CD4-positive, alpha-beta T cell (primary cell): ENCODE data around the gene CTNNA1. TPM values are rescaled to one million over a fixed set of nuclear protein-coding genes. Genes with fewer than 3 reads are reported as not detected.

Experiments used
- ATAC-seq: fragments of 200-7000 bp; cut with Tn5 transposase; one replicate; pipeline ENCODE4 v1.10.0; 2022; ENCODE audit warnings: mild to moderate bottlenecking; ENCODE audit not compliant: poor library complexity
- CTCF ChIA-PET: fragments of 350-600 bp; sonication (Branson Sonifier 250); formaldehyde crosslinking; loops from one replicate; lab custom pipeline; 2021; ENCODE audit warnings: antibody characterized with exemption, inconsistent platforms; lab: Charles Lee
- POLR2A ChIA-PET: fragments of 350-600 bp; sonication (Branson Sonifier 250); formaldehyde crosslinking; loops from one replicate; lab custom pipeline; 2021; ENCODE audit warnings: antibody characterized with exemption, inconsistent platforms; lab: Charles Lee
- DNase-seq, 14 experiments: peaks; one replicate each; pipeline ENCODE4 v3.0.0-alpha.2; 2013 to 2020; ENCODE audit warnings: mixed read lengths in 2 of 14
- H3K27ac ChIP-seq, 2 donors: one replicate each; pipeline versions ENCODE4 v1.5.1 to v1.7.0; 2013; ENCODE audit warnings: low read length in 2 of 2, low read depth in 1 of 2, mild to moderate bottlenecking in 1 of 2
- H3K27me3 ChIP-seq, 2 experiments: 1 replicate in 1 of 2; 2 replicates in 1 of 2; pipeline versions ENCODE4 v1.6.1 to v1.7.0; 2013; ENCODE audit warnings: low read length in 2 of 2, control low read depth in 1 of 2, mild to moderate bottlenecking in 1 of 2, moderate library complexity in 1 of 2; ENCODE audit not compliant: insufficient read depth in 2 of 2, control insufficient read depth in 1 of 2
- H3K36me3 ChIP-seq: one replicate; pipeline ENCODE4 v1.6.1; 2013; ENCODE audit warnings: low read length, control low read depth; ENCODE audit not compliant: insufficient read depth
- H3K4me1 ChIP-seq: one replicate; pipeline ENCODE4 v1.6.1; 2013; ENCODE audit warnings: low read length, control low read depth; ENCODE audit not compliant: insufficient read depth
- H3K4me3 ChIP-seq: one replicate; pipeline ENCODE4 v1.5.1; 2013; ENCODE audit warnings: mild to moderate bottlenecking, low read length, moderate library complexity
- H3K9me3 ChIP-seq, 2 experiments: 1 replicate in 1 of 2; 2 replicates in 1 of 2; pipeline versions ENCODE4 v1.6.1 to v1.7.0; 2013; ENCODE audit warnings: low read length in 2 of 2, mild to moderate bottlenecking in 2 of 2, control low read depth in 1 of 2, moderate library complexity in 1 of 2; ENCODE audit not compliant: control insufficient read depth in 1 of 2, insufficient read depth in 1 of 2
- H3K27ac Mint-ChIP-seq: one replicate; pipeline ENCODE4 v1.8.0; 2020; ENCODE audit warnings: mixed read lengths
- H3K27me3 Mint-ChIP-seq: one replicate; pipeline ENCODE4 v1.8.0; 2021; ENCODE audit warnings: mixed read lengths
- H3K36me3 Mint-ChIP-seq: one replicate; pipeline ENCODE4 v1.8.0; 2021; ENCODE audit warnings: low read depth, mixed read lengths
- H3K4me1 Mint-ChIP-seq: one replicate; pipeline ENCODE4 v1.8.0; 2021; ENCODE audit warnings: low read depth, mixed read lengths
- H3K4me3 Mint-ChIP-seq: one replicate; pipeline ENCODE4 v1.8.0; 2020; ENCODE audit warnings: mild to moderate bottlenecking, mixed read lengths
- H3K9me3 Mint-ChIP-seq: one replicate; pipeline ENCODE4 v1.8.0; 2020; ENCODE audit warnings: mixed read lengths
- intact Hi-C, 2 experiments: fragments of 100-400 bp; cut with DNase I in 1 of 2; cut with micrococcal nuclease in 1 of 2; formaldehyde crosslinking; loops; one replicate each; pipeline versions ENCODE4 v1.15.1 to v1.9.0; 2023 to 2025; cut with DNase I, micrococcal nuclease
- total RNA-seq, 174 experiments: library from RNA in 2 of 174; stranded (reverse) in 2 of 174; gene quantifications; one replicate each; pipeline ENCODE4 v1.2.3 and lab custom pipeline; 2021 to 2026
- TF ChIP-seq, protein P1 (sequence below): fragments of 200-600 bp; IDR thresholded peaks from one replicate; pipeline ENCODE4 v1.8.0; 2022; ENCODE audit warnings: antibody characterized with exemption, mild to moderate bottlenecking

Gene CTNNA1
- total RNA-seq, 2 experiments from 2014 or later, result 6.0 to 6.7 TPM

- Histone ChIP-seq H3K36me3 (no peaks in the 10 kb centered on the region), H3K4me1 (no peaks in the 10 kb centered on the region), H3K27ac (no peak overlapping the region), H3K4me3 (no peak overlapping the region), H3K27me3 (no peaks in the 10 kb centered on the region), H3K9me3 (no peaks in the 10 kb centered on the region)
- DNase-seq (peak in 1 of 14 experiments; percentile 12), ATAC-seq (no peak)
- H3K4me1 Mint-ChIP-seq, result no peaks in the 10 kb centered on the region
- no peak overlapping the region for H3K27ac Mint-ChIP-seq
- intact Hi-C loops, result no loop called here
- CTCF ChIA-PET, result no interaction called here
- TF ChIP-seq, protein P1, sequence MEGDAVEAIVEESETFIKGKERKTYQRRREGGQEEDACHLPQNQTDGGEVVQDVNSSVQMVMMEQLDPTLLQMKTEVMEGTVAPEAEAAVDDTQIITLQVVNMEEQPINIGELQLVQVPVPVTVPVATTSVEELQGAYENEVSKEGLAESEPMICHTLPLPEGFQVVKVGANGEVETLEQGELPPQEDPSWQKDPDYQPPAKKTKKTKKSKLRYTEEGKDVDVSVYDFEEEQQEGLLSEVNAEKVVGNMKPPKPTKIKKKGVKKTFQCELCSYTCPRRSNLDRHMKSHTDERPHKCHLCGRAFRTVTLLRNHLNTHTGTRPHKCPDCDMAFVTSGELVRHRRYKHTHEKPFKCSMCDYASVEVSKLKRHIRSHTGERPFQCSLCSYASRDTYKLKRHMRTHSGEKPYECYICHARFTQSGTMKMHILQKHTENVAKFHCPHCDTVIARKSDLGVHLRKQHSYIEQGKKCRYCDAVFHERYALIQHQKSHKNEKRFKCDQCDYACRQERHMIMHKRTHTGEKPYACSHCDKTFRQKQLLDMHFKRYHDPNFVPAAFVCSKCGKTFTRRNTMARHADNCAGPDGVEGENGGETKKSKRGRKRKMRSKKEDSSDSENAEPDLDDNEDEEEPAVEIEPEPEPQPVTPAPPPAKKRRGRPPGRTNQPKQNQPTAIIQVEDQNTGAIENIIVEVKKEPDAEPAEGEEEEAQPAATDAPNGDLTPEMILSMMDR, result no peak
- POLR2A ChIA-PET, result no interaction called here
- H3K9me3 Mint-ChIP-seq, result no peaks in the 10 kb centered on the region
- H3K4me3 Mint-ChIP-seq, result no peak overlapping the region
- no peaks in the 10 kb centered on the region for H3K27me3 Mint-ChIP-seq
- no peaks in the 10 kb centered on the region for H3K36me3 Mint-ChIP-seq
Observed at GRCh38 chr5:138964647-138965201, 211.5 kb downstream of the CTNNA1 start.

GRCh38 chr5:138965626-138966025, 212.4 kb downstream of the CTNNA1 start:
- H3K4me1 ChIP-seq, result no peaks in the 10 kb centered on the region
- H3K36me3 ChIP-seq, result no peaks in the 10 kb centered on the region
- Mint-ChIP-seq H3K4me3 (no peak overlapping the region), H3K4me1 (no peaks in the 10 kb centered on the region), H3K36me3 (no peaks in the 10 kb centered on the region), H3K27ac (no peak overlapping the region), H3K9me3 (no peaks in the 10 kb centered on the region), H3K27me3 (no peaks in the 10 kb centered on the region)
- peak in 1 of 14 experiments; percentile 10 for DNase-seq
- H3K27ac ChIP-seq, result no peak overlapping the region
- intact Hi-C loops, result no loop called here
- ATAC-seq, result no peak
- H3K27me3 ChIP-seq, result no peaks in the 10 kb centered on the region
- H3K4me3 ChIP-seq, result no peak overlapping the region
- no peaks in the 10 kb centered on the region for H3K9me3 ChIP-seq
- TF ChIP-seq, protein P1, result no peak
- POLR2A ChIA-PET, result no interaction called here
- CTCF ChIA-PET, result no interaction called here

DNA sequence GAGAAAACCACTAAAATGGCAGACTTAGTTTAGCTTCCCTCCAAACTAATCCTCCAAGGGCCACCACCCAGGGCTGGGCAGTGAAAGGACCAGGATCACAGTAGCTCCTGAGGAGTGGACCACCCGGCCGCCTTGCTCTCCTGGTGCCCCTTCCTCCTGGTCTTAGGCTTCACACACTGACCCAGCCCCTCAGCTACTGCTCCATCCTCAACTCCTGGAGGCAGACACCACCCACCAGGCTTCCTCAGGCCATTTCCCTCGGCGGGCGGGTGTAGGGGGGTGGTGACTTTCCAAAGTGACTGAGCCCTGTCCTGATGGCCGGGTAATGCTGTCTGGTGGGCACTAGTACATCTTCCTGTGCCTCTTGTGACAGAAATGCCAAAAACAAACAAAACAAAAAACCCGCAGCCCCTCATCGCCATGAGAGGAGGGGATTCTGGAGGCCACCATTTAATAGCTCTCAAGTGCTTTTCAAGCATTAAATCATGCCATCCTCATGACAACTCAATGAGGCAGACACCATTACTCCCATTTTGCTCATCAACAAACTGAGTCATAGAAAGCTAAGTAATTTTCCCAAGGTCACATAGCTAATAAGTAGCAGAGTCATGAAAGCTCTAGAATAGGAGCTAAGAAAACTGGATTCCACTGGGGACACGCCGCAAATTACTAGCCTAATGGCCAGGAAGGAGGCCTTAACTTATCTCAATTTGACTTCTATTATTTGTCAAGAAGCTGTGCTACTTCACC, 213.2 kb downstream of the CTNNA1 start:
- TF ChIP-seq, protein P1, result no peak
- no peak overlapping the region for H3K27ac Mint-ChIP-seq
- H3K4me3 ChIP-seq, result no peak overlapping the region
- H3K27me3 ChIP-seq, result no peaks in the 10 kb centered on the region
- no peaks in the 10 kb centered on the region for H3K36me3 ChIP-seq
- ChIA-PET CTCF (no interaction called here), POLR2A (no interaction called here)
- no peaks in the 10 kb centered on the region for H3K27me3 Mint-ChIP-seq
- H3K4me3 Mint-ChIP-seq, result no peak overlapping the region
- H3K9me3 ChIP-seq, result no peaks in the 10 kb centered on the region
- ATAC-seq, result no peak
- H3K4me1 ChIP-seq, result no peaks in the 10 kb centered on the region
- no peak for DNase-seq
- intact Hi-C loops, result no loop called here
- H3K9me3 Mint-ChIP-seq, result no peaks in the 10 kb centered on the region
- no peaks in the 10 kb centered on the region for H3K4me1 Mint-ChIP-seq
- no peak overlapping the region for H3K27ac ChIP-seq
- H3K36me3 Mint-ChIP-seq, result no peaks in the 10 kb centered on the region
